Hippocampal formation (tissue), 2 donors: ENCODE data around the gene PCP2.

Experiments used
- DNase-seq, 2 donors: peaks; one replicate each; lab custom pipeline; 2025; lab: John Stamatoyannopoulos, UW

The PCP2 gene

DNA sequence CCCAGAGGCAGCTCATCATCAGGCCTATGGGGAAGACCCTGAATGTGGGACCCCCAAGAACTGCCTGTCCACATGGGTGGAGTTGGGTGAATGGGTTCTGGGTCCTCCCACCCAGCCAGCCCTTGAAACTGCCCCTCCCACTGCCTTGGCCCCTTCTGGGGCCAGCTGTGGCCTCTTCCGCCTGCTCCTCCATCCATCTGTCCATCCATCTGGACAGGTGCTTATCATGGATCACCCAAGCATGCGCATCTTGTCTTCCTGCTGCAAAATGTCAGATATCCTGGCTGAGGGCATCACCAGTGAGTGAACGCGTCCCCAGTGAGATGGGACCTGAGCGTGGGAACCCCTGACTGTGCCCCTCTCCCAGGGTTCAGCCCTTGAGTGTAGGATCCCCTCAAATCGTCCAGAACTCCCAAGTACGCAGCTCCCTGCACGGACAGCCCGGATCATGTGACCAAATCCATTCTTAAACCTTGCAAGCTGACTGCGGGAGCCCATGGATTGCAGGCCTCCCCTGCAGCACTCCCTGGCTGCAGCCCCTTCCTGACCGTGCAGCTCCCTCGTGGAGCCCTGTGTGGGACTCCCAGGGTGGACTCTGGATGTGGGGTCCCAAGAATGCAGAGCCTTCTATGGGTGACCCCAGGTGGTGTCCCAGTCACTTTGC is 5.4 kb upstream of the PCP2 start:
- no peak for DNase-seq

DNA sequence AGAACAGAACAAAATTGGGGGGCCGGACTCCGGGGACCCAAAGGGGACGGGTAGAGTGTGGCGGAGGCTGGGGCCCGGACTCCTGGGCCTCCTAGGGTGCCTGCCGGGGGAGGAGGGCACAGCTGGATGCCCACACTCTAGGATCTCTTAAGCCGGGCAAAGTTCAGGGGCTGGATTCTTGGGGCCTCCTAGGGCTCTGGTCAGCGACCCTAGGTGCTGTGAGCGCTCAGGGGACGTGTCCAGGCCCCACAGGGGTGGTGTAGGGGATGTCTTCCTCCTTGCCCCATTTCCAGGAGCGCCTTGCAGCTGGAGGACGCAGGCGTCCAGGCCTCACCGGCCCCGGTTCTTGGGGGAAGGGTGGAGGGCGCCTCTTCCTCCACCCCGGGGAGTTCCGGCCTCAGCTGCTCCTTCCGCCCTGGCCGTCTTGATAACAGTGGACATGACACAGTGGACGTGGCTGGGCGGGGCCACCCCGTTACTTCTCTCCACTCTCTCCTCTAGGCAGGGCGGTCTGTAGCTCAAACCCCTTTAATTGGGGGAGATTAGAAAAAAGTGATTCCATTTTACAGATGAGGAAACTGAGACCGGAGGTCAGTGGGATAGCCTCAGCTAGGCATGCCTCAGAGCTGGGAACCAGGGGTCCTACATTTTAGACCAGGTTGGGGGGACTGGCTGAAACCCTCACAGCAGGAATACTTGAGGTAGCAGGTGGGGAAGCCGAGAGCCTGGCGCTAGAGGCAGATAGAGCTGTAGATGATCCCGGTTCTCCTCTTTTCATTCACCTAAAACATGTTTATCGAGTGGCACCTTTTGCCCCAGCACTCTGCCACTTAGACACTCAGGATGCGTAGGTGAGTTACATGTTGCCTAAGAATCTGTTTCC is 4.1 kb upstream of the PCP2 start:
- no peak for DNase-seq

DNA sequence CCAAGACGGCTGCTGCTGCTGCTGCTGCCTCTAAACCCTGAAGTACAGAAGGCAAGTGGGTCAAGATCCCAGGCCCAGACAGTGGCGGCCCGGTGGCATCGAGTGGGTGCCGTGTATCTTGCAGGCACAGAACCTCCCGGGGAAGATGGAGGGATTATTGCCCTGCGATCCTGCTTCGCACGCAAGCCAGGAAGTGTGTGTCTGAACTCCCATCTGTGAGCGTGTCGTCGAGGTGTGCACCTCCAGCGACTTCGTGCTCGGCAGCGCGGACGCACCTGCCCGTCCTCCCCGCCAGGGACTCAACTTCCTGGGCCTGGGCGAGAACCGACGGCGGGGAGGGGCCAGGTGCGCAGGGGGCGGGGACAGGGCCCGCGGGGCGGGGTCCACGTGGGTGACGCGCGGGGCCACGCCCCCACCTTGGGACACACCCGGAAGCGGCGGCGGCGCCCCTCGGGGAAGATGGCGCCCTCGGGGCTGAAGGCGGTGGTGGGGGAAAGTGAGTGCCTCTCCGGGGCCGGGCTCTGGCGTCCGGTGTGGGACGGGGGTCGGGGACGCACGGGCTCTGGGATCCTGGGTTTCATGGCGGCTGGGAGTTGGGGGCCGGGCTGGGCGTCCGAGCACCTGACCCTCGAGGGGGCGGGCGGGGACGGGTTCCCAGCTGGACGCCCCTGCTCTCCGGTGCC is 3.3 kb upstream of the PCP2 start, which contains the start of gene STXBP2:
TSS of gene STXBP2 (plus strand) at position 420 of the 683 bp plus-strand sequence. CDS start at position 460, 40 bp downstream.
- DNase-seq: no peak

DNA sequence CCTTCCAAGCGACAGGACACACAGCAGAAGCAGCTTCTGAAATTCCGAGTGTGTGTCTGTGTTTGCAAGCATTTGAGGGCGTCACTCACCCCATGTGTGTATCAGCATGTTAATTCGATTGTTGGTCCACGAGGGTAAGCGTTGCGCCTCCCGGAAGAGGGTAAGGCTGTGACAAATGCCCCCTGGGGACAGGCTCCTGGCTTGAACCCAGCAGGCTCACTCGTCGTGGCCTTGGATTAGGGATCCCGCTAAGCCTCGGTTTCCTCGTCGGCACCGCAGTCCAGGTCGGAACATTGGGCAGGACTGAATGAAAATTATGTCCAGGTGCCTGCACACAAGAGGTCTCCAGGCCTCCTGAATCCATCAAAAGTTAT is 2.8 kb upstream of the PCP2 start:
- DNase-seq: no peak

DNA sequence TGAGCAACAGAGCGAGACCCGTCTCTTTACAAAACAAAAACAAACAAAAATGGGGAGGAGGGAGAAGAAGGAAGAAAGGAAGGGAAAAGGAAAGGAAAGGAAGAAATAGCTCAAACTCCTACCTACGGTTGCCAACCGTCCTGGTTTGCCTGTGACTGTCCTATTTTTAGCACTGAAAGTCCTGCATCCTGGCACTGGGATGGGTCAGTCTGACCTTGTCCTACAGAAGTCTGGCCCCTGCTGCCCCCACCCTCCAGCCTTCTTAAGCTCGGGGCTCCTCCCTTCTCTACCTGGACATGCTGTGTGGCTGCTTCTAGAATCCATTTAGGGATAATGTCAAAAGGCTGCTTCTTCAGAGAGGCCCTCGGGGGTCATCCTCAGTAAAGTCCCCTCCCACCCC is 2.2 kb upstream of the PCP2 start:
- DNase-seq: no peak

DNA sequence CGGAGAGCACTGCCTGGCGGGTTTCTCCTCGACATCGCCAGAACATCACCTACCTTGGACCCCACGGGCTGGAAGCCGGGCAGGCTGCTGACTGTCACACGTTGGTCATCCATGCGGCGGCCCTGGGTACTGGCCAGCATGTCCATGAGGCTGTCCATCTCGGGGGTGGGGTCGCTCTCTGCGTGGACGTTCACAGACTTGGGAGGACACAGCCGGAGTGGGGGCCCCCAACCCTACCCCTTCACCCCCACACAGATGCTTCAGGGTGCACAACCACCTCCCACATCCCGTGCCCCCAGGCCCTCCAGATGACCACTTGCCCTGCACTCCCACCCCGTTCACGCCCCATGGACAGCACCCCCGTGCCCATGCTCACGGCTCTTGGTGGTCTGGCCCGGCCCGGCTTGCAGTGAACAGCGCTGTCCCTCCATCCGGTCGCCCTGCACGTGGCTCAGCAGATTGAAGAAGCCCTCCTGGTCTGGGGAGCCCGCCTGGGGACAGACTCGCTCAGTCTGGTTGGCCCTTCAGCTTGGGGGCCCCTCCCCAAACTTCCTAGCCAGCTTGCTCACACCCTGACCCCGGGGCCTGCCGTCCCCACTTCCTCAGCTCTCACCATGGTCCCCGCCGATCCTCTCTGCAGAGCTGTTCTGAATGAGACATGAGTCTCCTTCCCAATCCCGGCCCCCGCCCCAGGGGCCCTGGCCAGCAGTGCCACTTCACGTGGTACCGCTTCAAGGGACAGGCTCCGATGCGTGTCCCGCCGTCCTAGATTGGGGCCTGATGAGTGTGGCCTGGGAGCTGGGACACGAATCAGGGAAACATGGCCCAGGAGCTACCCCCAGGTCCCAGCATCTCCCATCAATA is 947 bp downstream of the PCP2 start:
- DNase-seq: no peak

DNA sequence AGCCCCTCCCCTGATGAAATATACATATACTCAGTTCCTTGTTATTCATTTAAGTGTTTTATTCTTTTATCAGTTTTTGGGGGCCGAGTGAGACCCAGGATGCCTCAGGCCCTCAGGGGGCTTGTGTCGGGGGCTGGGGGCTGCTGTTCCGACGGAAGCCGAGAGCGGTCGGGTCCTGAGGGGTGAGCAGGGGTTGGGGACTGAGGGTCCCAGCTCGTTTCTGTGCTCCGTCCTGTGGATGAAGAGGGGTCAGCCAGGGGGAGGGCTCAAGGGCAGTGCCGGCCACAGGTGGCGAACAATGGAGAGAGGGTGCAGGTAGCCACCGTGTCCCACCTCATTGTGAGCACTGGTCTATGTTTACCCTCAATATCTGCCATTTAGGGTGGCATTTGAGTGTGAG is 1.9 kb downstream of the PCP2 start:
- no peak for DNase-seq

DNA sequence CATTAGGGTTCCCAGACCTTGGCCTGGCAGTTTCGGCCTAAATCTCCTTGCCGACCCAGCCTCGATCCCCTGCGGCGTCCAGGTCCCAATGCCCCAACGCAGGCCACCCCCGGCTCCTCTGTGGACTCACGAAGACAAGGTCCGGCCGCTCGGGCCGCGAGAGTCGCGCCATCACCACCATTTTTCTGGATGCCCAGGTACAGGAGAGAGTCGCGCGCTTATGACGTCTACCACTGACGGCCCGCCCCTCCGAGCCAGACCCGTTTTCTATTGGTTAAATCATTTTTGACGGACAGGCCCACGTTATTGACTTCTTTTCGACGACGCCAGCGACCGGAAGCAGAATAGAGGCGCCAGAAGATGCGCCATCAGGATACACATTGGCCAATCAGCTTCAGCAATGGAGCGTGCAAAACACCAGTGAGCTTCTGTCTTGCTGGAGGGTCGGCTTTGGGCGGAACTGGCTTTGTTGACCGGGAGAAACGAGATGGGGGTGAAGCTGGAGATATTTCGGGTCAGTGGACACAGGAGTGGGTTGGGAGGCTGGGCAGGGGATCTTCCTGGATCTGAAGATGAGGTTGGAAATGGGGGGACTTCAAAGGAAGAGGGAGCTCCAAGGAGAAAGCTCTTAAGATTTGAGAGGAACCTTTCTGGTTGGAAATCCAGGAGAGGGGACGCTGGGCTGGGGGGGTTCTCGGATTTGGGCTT is 4.0 kb downstream of the PCP2 start, which contains the start of the genes PET100 and XAB2:
TSS of gene PET100 (plus strand) at position 447 of the 708 bp plus-strand sequence. CDS start at position 488, 41 bp downstream.
TSS of gene XAB2 (minus strand) at position 199 of the 708 bp plus-strand sequence. CDS start at position 181, 18 bp downstream.
- peak; percentile 94 to 99 for DNase-seq

DNA sequence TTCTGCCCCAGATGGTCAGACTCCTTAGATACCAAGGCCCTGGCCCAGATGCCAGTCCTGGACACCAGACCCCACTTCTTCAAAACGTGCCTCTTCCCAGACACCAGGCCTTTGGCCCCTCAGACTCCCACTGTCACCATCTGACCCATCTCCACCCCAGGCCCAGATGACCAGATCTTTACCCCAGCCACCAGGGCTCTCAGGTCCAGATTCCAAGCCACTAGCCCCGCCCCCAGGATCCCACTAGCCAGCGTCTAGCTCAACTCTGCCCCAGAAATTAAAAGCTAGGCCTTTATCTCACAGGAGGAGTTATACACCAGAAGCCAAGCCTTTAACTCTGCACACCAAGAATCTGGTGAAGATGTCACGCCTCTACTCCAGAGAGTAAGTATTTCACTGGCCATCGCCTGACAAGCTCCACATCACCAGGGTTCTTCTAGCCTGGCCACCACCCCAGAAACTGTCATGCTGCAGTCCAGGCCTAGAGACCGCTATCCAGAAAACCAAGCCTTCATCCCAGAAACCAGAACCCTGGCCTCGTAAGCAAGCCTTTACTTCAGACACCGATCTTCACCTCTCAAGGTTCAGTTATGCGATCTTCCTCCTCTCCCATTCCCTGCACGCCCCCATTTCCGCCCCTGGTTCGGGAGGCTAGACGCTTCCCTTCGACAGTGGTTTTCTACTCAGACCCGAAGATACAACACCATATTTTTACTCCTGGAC is 4.8 kb downstream of the PCP2 start:
- no peak for DNase-seq

DNA sequence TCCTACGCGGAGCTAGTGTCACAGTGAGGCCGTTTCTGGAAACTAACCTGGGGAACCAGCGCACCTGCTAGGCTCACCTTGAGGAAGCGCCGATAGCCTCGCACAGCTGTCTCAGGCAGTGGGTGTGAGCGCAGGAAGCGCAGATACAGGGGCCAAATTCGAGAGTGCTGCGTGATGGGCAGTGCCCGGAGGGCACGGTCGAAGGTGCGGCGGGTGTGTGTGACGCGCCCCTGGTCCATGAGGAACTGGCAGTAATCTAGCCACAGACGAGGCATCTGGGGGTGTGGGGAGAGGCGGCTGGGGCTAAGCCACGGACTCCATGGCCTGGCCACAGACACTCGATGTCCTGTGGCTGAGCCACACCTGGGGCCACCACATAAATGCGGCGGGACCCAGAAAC is 6.4 kb downstream of the PCP2 start:
- no peak for DNase-seq

DNA sequence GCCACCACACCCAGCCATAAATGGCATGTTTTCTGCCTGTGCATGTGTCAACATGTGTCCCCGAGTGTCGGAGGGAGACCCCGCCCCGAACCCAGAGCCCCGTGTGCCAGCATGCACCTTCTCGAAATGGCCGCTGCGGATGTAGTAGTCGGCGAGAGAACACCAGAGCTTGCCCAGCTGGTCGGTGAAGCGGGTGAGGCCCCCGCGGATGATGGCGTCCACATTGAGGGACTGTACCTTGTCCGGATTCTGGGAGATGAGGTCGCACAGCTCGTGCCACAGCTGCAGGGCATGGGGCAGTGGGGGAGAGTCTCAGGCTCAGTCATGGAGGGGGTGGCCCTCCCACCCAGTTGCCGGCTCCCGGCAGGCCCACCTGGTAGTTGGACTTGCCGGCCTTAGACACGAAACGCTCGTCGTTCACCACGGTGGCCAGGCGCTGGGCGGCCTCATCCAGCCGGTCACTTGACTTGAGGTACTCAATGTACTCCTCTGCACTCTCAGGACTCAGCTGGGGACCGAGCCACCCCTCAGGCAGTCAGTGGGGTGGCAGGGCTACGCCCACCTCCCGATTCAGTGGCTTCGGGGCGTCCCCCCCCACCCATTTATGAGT is 7.7 kb downstream of the PCP2 start:
- no peak for DNase-seq

DNA sequence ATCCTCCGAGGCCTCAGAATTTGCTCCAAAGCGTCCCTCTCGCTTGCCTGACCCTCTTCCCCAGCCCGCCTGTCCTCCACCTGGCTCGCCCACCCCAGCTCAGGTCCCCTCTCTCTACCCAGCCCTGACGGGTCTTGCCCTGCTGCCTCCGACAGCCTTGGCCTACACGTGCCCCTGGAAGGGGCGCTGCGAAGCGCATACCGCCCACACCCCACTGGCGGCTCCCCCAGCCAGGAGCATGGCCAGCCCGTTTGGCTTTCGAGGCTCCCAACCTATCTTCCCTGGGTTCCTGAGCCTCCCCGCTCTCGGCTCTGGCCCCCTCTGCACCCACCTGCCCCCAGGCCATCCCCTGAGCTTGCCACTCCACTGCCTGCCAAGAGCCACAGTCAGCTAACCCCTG is 8.7 kb downstream of the PCP2 start:
- DNase-seq: no peak

DNA sequence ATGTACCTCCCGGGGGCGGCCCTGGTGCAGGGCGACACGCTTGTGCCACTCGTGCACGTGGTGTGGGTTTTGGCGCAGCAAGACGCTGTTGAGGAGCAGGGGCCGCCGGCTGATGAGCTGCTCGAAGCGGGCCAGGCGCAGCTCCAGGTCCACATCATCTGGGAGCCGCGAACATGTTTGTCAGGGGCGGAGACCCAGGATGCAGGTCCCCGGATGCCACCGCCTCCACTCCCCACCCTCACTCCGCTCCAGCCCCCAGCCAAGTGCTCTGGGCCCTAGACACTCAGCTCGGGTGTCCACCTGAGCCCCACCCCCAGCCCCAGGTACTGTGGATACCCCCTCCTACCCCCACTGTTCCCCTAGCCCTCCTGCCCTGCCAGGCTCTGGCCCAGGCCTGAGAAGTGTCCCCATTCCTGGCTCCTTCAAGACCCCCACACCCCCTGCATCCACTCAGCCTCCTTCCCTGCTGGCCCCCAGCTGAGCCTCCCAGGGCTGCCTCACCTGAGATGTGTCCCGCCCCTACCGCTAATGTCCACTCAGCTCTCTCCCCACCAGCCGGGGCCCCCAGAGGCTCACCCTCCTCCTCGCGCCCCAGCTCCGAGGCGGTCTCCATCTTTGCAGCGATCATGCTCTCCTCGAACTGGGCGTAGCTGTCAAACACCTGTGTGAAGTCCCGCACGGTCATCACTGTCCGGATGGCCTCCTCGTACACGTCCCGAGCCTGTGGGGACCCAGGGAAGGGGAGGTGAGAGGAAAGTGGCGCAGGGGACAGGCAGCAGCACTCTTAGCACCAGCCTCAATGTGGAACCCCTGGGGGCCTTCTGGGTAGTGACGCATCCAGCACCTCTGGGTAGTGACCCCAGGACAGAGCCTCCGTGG is 9.6 kb downstream of the PCP2 start:
- no peak for DNase-seq

DNA sequence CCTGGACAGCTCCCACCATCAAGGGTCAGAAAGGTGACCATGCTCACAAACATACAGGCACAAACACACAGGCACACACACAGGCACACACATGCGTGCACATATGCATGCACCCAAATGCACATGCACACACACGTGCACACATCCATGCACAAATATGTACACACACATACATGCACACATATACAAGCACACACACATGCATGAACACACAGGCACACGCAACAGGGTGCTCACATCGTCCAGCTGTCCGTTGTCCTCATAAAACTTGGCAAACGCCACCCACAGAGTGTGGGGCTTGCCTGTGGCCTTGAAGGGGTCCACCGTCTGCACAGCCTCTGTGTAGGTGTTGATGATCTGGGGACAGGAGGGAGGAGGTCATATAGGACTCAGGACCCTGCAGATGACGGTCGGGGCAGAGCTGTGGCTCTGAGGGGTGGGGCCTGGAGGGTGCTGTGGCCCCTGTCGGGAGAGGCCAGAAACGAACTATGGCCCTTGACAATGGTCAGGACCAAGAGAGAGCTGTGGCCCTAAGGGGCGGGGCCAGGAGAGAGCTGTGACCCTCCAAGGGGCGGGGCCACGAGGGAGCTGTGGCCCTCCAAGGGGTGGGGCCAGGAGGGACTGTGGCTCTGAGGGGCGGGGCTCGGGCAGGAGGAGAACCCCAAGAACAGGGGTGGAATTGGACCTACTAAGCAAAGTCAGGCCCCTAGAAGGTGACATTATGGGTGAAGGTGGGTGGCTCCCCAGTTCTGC is 10.4 kb downstream of the PCP2 start:
- no peak for DNase-seq

DNA sequence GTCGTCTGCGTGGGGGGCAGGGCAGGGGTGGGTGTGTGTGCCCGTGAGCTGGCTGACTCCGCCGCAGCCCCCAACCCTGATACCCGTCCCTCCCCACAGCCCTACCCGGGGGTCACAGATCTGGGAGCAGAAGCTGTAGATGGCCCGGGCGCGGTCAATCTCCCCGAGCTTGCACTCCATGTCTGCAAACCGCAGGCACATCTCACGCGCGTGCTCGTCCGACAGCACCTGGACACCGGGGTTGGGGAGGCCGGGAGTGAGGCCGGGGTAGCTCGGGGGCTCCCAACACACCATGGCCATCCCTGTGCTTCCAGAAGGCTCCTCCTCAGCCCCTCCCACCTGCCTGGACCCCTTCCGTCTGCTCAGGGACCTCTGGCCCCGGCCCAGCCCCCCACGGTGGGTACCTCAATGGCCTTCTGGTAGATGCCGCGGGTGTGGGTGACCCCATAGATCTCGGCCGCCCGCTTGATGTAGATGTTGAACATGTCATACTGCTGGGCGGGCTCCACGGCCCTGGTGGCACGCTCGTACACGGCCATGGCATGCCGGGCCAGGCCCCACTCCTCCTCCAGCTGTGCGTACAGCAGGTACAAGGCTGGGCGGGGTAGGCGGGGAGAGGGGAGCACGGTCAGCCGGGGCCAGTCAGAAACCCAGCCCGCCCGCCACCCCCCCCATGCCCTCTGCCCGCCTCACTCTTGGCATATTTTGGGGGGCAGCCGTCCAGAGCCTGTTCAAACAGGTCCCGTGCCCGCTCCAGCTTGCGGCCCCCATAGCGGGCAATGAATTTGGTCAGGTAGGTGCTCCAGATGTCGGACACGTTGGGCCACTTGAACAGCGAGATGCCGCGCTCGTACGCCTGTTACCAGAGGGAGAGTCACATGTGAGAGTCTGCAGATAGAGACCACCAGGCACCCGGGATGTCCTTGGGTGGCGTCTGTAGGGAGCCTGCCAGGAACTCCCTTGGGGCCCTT is 12.8 kb downstream of the PCP2 start:
- no peak for DNase-seq

DNA sequence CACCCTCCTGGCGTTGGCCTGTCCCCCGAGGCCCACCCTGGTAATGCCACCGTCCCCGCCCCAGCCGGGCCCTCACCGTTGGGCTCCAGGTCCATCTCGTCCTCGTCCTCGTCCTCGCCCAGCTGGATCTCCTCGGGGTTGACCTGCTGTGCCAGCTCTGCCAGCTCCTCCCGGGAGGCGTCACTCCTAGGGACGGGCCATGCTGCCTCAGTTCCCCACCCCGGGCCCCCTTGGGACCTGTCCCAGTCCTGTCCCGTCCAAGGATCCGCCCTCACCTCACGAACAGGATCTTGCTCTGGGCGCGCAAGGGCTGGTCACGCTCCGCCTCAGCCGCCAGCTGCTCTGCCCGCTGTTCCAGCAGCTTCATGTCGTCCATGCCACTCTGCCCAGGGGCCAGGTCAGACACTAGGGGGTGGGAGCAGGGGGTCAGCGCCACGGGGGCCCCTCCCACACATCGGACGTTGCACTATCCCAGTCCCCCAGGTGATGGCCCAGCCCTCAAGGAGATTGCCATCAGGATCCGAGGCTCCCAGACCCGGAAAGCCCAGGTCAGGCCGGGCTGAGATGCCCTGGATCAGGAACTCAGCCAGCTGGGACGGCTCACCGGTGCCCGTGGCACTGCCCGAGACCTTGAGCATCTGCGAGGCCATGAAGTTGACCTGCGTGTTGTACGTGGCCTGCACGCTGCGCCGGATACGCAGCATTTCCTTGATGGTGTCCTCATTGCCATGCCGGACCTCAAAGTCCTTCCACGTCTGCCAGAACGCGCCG is 13.7 kb downstream of the PCP2 start:
- no peak for DNase-seq
